Measurements from ENCODE around the gene XYLB.
"Not testable (repeated sequence)": the region's sequence is repeated elsewhere in the genome, so short reads cannot be mapped to it uniquely, and the experiment has no call there.

XYLB gene

GRCh38 chr3:38346587-38347410 is at the start of gene XYLB:
TSS of gene XYLB (plus strand) at chr3:38346785. CDS start at chr3:38346869, 84 bp downstream.
- peak; percentile 95 for DNase-seq

- DNase-seq: not testable (repeated sequence)
Measured at GRCh38 chr3:38297053-38297452, 49.5 kb upstream of the XYLB start.

GRCh38 chr3:38297537-38297936 is 49.0 kb upstream of the XYLB start:
- no peak for DNase-seq

GRCh38 chr3:38297947-38298711 is 48.5 kb upstream of the XYLB start:
- DNase-seq: no peak

GRCh38 chr3:38306941-38307340 is 39.6 kb upstream of the XYLB start:
- DNase-seq: no peak

GRCh38 chr3:38307599-38307998 is 39.0 kb upstream of the XYLB start:
- no peak for DNase-seq

GRCh38 chr3:38308456-38308855 is 38.1 kb upstream of the XYLB start:
- DNase-seq: no peak

GRCh38 chr3:38311476-38311875 is 35.1 kb upstream of the XYLB start:
- no peak for DNase-seq

- DNase-seq: no peak
Measured at GRCh38 chr3:38311941-38312340, 34.6 kb upstream of the XYLB start.

- no peak for DNase-seq
Measured at GRCh38 chr3:38312356-38312755, 34.2 kb upstream of the XYLB start.

- DNase-seq: no peak
Measured at GRCh38 chr3:38313263-38313662, 33.3 kb upstream of the XYLB start.

- no peak for DNase-seq
Measured at GRCh38 chr3:38313695-38314094, 32.9 kb upstream of the XYLB start.

GRCh38 chr3:38314112-38314763 is 32.3 kb upstream of the XYLB start:
- no peak for DNase-seq

- DNase-seq: no peak
Measured at GRCh38 chr3:38314764-38315487, 31.7 kb upstream of the XYLB start.

- no peak for DNase-seq
Measured at GRCh38 chr3:38315488-38316230, 30.9 kb upstream of the XYLB start.

- DNase-seq: no peak
Measured at GRCh38 chr3:38316356-38317191, 30.0 kb upstream of the XYLB start.

GRCh38 chr3:38317192-38317759 is 29.3 kb upstream of the XYLB start:
- DNase-seq: no peak

GRCh38 chr3:38318766-38319671 is 27.6 kb upstream of the XYLB start:
- no peak for DNase-seq

GRCh38 chr3:38320638-38321037 is 25.9 kb upstream of the XYLB start:
- DNase-seq: not testable (repeated sequence)

GRCh38 chr3:38323060-38323459 is 23.5 kb upstream of the XYLB start:
- DNase-seq: no peak
